HG03097 (cell line): ENCODE measurements around the gene KLF4.

Source experiments
- ATAC-seq: cut with Tn5 transposase; IDR thresholded peaks from one replicate; pipeline ENCODE4 v1.9.1; 2021; ENCODE audit not compliant: unreplicated experiment, low FRiP score

The KLF4 gene

GRCh38 chr9:107460153-107461023 lies 29.2 kb downstream of the KLF4 start:
- no peak for ATAC-seq

DNA sequence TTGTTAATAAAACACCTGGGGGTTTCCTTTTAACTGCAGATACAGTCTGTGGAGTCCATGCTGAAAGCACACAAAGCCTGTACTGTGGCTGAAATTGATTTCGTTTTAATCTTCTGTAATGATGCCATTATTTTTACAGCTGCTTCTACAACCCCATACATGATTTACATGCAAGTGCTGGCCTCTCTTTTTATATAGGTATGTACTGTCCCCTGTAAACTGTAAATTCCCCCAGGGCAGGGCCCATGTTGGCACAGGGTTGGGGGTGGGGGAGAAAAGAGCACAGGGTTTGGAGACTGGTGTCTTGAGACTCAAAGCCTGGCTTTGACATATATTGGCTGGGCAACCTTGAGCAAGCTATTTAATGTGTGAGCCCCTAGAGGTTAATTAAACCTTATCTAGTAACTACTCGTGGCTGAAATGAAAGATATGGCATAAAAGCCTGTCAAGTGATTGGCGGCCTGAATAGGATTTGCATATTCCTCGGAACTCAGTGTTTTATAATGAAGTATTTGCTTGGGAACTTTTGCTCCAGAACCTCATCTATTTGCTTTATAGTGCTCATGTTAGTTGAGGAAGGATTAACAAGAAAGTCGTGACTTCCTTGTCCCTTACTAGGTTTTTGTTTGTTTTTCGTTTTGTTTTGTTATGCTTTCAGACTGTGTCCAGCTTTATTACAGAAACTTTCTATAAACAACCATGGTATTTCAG lies 34.0 kb downstream of the KLF4 start:
- ATAC-seq: no peak

DNA sequence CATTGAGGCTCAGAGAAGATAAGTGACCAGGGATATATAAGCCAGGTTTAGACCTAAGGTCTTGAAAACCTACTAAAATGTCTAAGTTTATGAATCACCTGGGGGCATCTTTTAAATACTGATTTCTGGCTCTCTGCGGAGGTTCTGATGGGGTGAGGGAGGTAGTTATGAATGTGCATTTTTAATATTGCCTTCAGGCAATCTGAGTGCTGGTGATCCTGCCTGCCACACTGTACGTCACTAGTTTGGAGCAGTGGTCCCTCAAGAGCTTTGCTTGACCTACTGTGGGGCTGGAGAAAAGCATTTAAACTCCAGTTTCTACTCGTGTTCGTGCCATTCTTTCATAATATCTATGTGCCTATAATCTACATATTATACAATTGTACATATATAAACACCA lies 36.1 kb downstream of the KLF4 start:
- ATAC-seq: no peak

- no peak for ATAC-seq
Measured at GRCh38 chr9:107447834-107448233, 41.7 kb downstream of the KLF4 start.

- no peak for ATAC-seq
Measured at GRCh38 chr9:107447081-107447480, 42.5 kb downstream of the KLF4 start.

GRCh38 chr9:107446491-107446890 lies 43.1 kb downstream of the KLF4 start:
- ATAC-seq: no peak

DNA sequence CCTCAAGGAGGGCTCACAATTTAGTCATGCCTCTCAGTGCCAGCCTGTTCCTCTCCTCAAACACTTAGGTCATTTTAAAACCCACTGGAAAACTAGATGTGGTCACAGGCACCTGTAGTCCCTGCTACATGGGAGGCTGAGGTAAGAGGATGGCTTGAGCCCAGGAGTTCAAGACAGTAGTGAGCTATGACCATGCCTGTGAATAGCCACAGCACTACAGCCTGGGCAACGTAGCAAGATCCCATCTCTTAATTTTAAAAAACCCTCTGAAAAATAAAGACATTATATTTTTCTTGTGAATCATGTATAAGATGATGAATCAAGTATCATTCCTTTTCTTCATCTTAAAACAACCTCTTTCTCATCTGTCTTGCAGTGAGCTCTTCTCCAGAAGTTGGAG lies 45.8 kb downstream of the KLF4 start:
- no peak for ATAC-seq

DNA sequence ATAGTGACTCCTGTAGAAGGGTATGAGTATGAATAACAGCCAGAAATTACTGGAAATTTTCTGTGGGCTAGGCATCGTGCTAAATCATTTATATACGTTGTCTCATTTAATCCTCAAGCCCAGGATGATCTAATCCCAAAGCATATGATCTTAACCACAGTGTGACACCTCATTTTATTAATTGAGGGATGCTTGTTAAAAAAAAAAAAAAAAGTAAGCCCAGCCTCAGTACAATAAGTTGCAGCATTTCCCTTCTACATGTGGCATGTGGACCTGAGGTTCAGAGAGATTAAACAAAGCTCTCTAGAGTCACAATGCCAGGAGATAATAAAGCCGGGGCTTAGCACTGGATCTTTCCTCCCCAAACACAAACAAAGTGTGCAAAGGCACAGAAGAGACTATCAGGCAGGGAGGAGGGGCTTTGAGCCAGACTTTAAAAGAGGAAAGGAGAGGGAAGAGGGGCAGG lies 49.5 kb downstream of the KLF4 start:
- no peak for ATAC-seq

DNA sequence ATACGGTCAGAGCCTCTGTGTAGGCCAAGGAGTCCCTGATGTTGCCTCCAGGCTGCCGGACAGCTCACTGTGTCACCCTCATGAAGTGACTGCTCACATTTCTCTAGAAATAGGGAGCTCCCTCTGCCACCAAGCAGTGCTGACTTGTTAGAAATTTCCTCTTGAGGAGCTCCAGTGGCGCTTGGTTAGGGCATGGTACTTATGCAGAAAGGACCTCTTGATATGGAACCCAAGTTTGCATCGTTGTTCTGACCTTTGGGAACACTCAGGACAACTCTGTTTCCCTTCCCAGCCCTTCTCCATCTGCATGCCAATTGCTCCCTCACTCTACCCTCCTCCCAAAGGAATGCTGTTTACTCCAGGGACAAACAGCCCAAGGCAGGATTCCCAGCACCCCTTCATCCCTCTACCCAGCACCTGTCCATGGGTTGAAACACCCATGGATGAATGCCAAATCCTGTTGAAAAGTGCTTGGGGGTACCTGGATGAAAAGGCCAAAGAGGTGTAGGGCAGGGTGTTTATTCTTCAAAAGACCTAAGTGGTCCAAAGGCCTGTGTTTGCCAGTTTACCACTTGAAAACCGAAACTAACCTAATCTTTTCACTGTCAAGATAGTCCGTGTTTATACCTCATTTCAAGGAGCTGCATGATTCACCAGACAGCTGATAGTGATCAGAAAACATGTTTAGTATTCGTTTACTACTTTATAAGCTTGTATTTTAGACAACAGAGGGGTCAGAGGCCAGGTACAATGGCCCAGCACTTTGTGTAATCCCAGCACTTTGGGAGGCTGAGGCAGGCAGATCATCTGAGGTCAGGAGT lies 51.1 kb downstream of the KLF4 start:
- ATAC-seq: no peak

GRCh38 chr9:107437716-107438115 lies 51.9 kb downstream of the KLF4 start:
- ATAC-seq: no peak

GRCh38 chr9:107435415-107435814 lies 54.2 kb downstream of the KLF4 start:
- ATAC-seq: no peak
